Keratinocyte (primary cell): ENCODE data around the gene GFY. TPM values are rescaled to one million over a fixed set of nuclear protein-coding genes. Genes with fewer than 3 reads are reported as not detected.

Experiments
- DNase-seq: peaks from one replicate; pipeline ENCODE4 v3.0.0-alpha.2; 2011; ENCODE audit warnings: low read depth, missing footprints, low spot score
- FAIRE-seq: peaks from 2 replicates; lab custom pipeline; 2011; peaks lifted over from hg19 to GRCh38; lab: Jason Lieb, UNC
- H2AFZ ChIP-seq: 2 replicates; pipeline ENCODE4 v1.6.0; 2012; ENCODE audit warnings: low read length, control low read depth, inconsistent platforms; ENCODE audit not compliant: control insufficient read depth
- H3K27ac ChIP-seq: 2 replicates; pipeline ENCODE4 v1.5.1; 2011; ENCODE audit warnings: low read length; ENCODE audit not compliant: control insufficient read depth, insufficient read depth
- H3K27me3 ChIP-seq: 3 replicates; pipeline ENCODE4 v1.6.0; 2011; ENCODE audit warnings: low read length; ENCODE audit not compliant: control insufficient read depth, insufficient read depth; ENCODE audit errors: extremely low read depth
- H3K36me3 ChIP-seq, 2 experiments: 2 replicates in 1 of 2; 3 replicates in 1 of 2; pipeline ENCODE4 v1.5.1; 2011; ENCODE audit warnings: low read length in 2 of 2, mild to moderate bottlenecking in 1 of 2; ENCODE audit not compliant: control insufficient read depth in 2 of 2, insufficient read depth in 2 of 2; ENCODE audit errors: extremely low read depth in 1 of 2
- H3K4me1 ChIP-seq: 3 replicates; pipeline ENCODE4 v1.5.1; 2011; ENCODE audit warnings: low read length; ENCODE audit not compliant: control insufficient read depth, insufficient read depth; ENCODE audit errors: extremely low read depth
- H3K4me2 ChIP-seq: 3 replicates; pipeline ENCODE4 v1.6.0; 2011; ENCODE audit warnings: low read depth, low read length; ENCODE audit not compliant: control insufficient read depth, insufficient read depth; ENCODE audit errors: extremely low read depth
- H3K4me3 ChIP-seq, 3 experiments: fragments of 200-600 bp in 1 of 3; sonication (generic) in 1 of 3; 2 replicates in 2 of 3; 3 replicates in 1 of 3; pipeline ENCODE4 v1.5.1; 2011 to 2016; ENCODE audit warnings: low read length in 3 of 3, mild to moderate bottlenecking in 3 of 3, control low read depth in 2 of 3, inconsistent platforms in 1 of 3, low read depth in 1 of 3, mixed read lengths in 1 of 3, mixed run types in 1 of 3, moderate library complexity in 1 of 3; ENCODE audit not compliant: control insufficient read depth in 2 of 3, insufficient read depth in 2 of 3; ENCODE audit errors: extremely low read depth in 1 of 3
- H3K79me2 ChIP-seq: 2 replicates; pipeline ENCODE4 v1.6.0; 2012; ENCODE audit warnings: low read length; ENCODE audit not compliant: control insufficient read depth, insufficient read depth
- H3K9ac ChIP-seq: 3 replicates; pipeline ENCODE4 v1.6.0; 2011; ENCODE audit warnings: low read length; ENCODE audit not compliant: control insufficient read depth, insufficient read depth; ENCODE audit errors: extremely low read depth
- H3K9me1 ChIP-seq: 3 replicates; pipeline ENCODE4 v1.6.0; 2011; ENCODE audit warnings: low read length; ENCODE audit not compliant: control insufficient read depth, insufficient read depth; ENCODE audit errors: extremely low read depth
- H3K9me3 ChIP-seq: 2 replicates; pipeline ENCODE4 v1.5.1; 2012; ENCODE audit warnings: low read depth, low read length; ENCODE audit not compliant: control insufficient read depth
- H4K20me1 ChIP-seq: 3 replicates; pipeline ENCODE4 v1.6.0; 2011; ENCODE audit warnings: low read length; ENCODE audit not compliant: control insufficient read depth, insufficient read depth; ENCODE audit errors: extremely low read depth
- CTCF ChIP-seq, 3 experiments: IDR thresholded peaks in 1 of 3; conservative IDR thresholded peaks in 1 of 3; optimal IDR thresholded peaks in 1 of 3; 2 replicates in 2 of 3; 3 replicates in 1 of 3; pipeline versions ENCODE3 to v1.5.1; 2011; ENCODE audit warnings: low read length in 3 of 3, mild to moderate bottlenecking in 3 of 3, moderate library complexity in 2 of 3, control low read depth in 1 of 3, inconsistent platforms in 1 of 3; ENCODE audit not compliant: insufficient read depth in 2 of 3; ENCODE audit errors: extremely low read depth in 1 of 3
- EZH2 ChIP-seq: IDR thresholded peaks from one replicate; pipeline ENCODE4 v1.6.1; 2012; ENCODE audit warnings: inconsistent platforms, mild to moderate bottlenecking, low read length, moderate library complexity
- dilution Hi-C: fragments of 300-500 bp; cut with MboI; formaldehyde crosslinking; loops from one replicate; pipeline ENCODE4 v1.7.0; 2020; ENCODE audit warnings: low sequenced_read_pairs; ENCODE audit not compliant: extremely low pct_ligation_motif_present
- polyA plus RNA-seq, 5 experiments: library from polyadenylated mRNA; depleted of rRNA in 3 of 5; stranded (reverse) in 3 of 5; stranded (forward) in 1 of 5; unstranded in 1 of 5; fragments of >200 nt; gene quantifications; 1 replicate in 1 of 5; 2 replicates in 3 of 5; 3 replicates in 1 of 5; pipeline versions ENCODE4 v1.2.1 to v1.2.3, GENCODE V29; 2011 to 2012; ENCODE audit warnings: missing spikeins in 2 of 5, low read depth in 1 of 5, low replicate concordance in 1 of 5

The GFY gene
- polyA plus RNA-seq, 1 donor (not counting 4 experiments of a cell fraction or from before 2014, with no cell fraction given) = not detected

GRCh38 chr19:49468746-49469447 lies 43.7 kb downstream of the GFY start:
- peaks cover 18% of the 10 kb centered on the region for H3K4me1 ChIP-seq
- no peak overlapping the region for H2AFZ ChIP-seq
- H3K27me3 ChIP-seq = no peaks in the 10 kb centered on the region
- H3K4me3 ChIP-seq = peak overlapping the region in 1 of 3 experiments; percentile 25
- TF ChIP-seq CTCF (optimal IDR thresholded peaks at IDR 0.05 in 1 of 3, IDR thresholded peaks at IDR 0.05 in 1 of 3, conservative IDR thresholded peaks at IDR 0.05 in 1 of 3; ENCODE audit: extremely low read depth in 1 of 3, insufficient read depth in 2 of 3, low read length in 3 of 3) (no peak), EZH2 (no peak)
- H3K36me3 ChIP-seq = peaks cover 0 to 2% of the 10 kb centered on the region in 2 experiments
- peak overlapping the region; percentile 69 for H3K27ac ChIP-seq
- FAIRE-seq (peak; percentile 68), DNase-seq (peak; percentile 73)
- H3K9ac ChIP-seq = peak overlapping the region; percentile 47
- dilution Hi-C loops = no loop called here
- H3K9me1 ChIP-seq = no peaks in the 10 kb centered on the region
- H4K20me1 ChIP-seq = no peaks in the 10 kb centered on the region
- peak overlapping the region; percentile 73 for H3K4me2 ChIP-seq
- no peaks in the 10 kb centered on the region for H3K79me2 ChIP-seq
- H3K9me3 ChIP-seq = no peaks in the 10 kb centered on the region

GRCh38 chr19:49469828-49470614 lies 44.8 kb downstream of the GFY start:
- H3K9me1 ChIP-seq = no peaks in the 10 kb centered on the region
- H3K9ac ChIP-seq = no peak overlapping the region
- H3K9me3 ChIP-seq = no peaks in the 10 kb centered on the region
- H2AFZ ChIP-seq = no peak overlapping the region
- FAIRE-seq = no peak
- DNase-seq = no peak
- H3K79me2 ChIP-seq = no peaks in the 10 kb centered on the region
- H3K36me3 ChIP-seq = peaks cover 0 to 2% of the 10 kb centered on the region in 2 experiments
- H3K4me2 ChIP-seq = no peak overlapping the region
- H3K27me3 ChIP-seq = peaks cover 4% of the 10 kb centered on the region
- no peak for TF ChIP-seq EZH2
- peak; percentile 12 to 68 (median 46) for TF ChIP-seq CTCF (optimal IDR thresholded peaks at IDR 0.05 in 1 of 3, IDR thresholded peaks at IDR 0.05 in 1 of 3, conservative IDR thresholded peaks at IDR 0.05 in 1 of 3; ENCODE audit: extremely low read depth in 1 of 3, insufficient read depth in 2 of 3, low read length in 3 of 3)
- dilution Hi-C loops = no loop called here
- H3K4me3 ChIP-seq = no peak overlapping the region
- no peak overlapping the region for H3K27ac ChIP-seq
- peaks cover 18% of the 10 kb centered on the region for H3K4me1 ChIP-seq
- H4K20me1 ChIP-seq = no peaks in the 10 kb centered on the region
